Activated CD4-positive, CD25-positive, alpha-beta regulatory T cell (primary cell): ENCODE data around the gene ANKRD24.
"Not testable (repeated sequence)": the region's sequence is repeated elsewhere in the genome, so short reads cannot be mapped to it uniquely, and the experiment has no call there.

Experiments
- DNase-seq, 4 experiments: peaks; one replicate each; lab custom pipeline; 2025; lab: John Stamatoyannopoulos, UW

Gene ANKRD24

DNA sequence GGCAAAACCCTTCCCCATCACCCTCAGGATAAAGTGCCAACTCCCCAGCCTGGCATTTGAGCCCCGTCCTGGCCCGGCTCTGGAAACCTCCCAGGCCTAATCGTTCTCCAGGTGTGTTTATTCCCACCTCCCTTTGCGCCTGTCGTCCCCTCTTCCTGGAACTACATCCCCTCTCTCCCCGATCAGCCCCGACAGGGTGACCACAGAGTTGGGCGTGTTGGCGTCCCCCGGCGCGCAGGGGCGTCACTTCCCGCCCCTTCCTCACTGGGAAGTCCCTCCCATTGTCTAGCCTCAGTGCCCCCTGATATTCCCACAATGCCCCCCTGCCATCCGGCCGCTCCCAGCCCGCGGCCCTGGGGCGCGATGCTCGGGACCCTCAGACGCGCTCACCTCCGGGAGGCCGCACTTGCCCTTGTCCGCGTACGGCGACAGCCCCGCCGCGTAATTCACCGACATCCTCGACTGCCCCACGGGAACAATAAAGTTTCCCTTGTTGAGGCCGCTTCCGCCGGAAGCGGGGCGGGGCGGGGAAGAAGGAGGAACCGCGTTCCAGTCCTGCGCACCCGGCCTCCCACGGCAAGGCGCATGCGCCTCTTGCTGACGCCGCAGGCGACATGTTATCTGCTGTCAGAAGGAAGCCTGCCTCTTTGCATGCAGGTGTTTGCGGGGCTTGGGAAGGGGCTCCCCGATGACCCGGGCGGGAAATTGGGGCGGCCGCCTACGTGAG lies at the start of gene ANKRD24, which contains the start of gene SIRT6:
TSS of gene ANKRD24 (plus strand) at position 606 of the 727 bp plus-strand sequence. CDS start 3,737 bp downstream, outside the sequence.
TSS of gene SIRT6 (minus strand) at position 480 of the 727 bp plus-strand sequence. CDS start at position 456, 24 bp downstream.
- DNase-seq, result peak; percentile 85 to 94 (median 92)

- no peak for DNase-seq
These were observed 48.1 kb upstream of the ANKRD24 start for GRCh38 chr19:4134351-4134750.

GRCh38 chr19:4135386-4135785 lies 47.1 kb upstream of the ANKRD24 start:
- not testable (repeated sequence) for DNase-seq

DNA sequence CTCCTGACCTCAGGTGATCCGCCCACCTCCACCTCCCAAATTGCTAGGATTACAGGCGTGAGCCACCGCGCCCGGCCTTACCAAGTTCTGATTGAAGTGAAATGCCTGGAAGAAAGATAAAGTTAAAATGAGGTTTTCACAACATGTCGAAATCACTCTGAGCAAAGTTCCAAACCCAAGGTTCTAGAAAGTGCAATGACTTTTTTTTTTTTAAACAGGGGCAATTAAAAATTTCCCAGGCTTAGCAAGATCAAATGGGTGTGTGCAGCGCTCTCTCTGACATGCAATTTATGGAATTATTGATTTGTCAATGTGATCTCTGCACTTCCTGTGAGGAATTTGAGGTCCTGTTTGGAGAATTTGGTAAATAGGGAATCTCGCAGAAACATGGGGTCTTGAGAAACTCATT lies 45.8 kb upstream of the ANKRD24 start:
- DNase-seq, result no peak

DNA sequence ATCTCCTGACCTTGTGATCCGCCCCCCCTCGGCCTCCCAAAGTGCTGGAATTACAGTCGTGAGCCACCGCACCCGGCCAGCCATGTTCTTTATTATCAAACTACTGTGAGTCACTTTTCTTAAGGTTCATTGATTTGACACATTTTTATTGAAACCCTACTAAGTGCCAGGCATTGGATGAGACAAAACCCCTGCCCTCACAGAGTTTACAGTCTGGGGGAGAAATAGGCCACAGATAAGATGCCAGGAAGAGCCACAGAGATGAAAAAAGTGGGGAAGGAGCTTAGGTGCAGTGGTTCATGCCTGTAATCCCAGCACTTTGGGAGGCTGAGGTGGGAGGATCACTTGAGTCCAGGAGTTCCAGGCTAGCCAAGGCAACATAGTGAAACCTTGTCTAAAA lies 44.0 kb upstream of the ANKRD24 start:
- no peak for DNase-seq

GRCh38 chr19:4139614-4140236 lies 42.8 kb upstream of the ANKRD24 start:
- peak; percentile 72 to 94 (median 84) for DNase-seq

DNA sequence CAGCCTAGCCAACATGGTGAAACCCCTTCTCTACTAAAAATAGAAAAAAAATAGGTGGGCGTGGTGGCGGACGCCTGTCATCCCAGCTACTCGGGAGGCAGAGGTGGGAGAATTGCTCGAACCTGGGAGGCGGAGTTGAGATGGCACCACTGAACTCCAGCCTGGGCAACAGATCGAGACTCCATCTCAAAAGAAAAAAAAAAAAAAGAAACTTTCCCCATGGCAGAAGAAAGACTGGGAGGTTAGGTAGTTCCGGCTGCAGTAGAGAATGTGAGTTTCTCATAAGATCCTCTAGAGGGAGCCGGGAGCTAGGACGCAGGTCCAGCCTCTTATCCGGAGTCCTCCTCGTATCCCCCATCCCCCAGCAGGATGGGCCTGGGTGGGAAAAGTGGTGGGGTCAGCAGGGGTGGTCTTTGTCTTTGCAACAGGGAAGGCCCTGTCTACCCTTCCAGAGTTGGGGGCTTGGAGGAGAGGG lies 42.2 kb upstream of the ANKRD24 start:
- DNase-seq, result no peak

GRCh38 chr19:4142916-4143315 lies 39.6 kb upstream of the ANKRD24 start:
- not testable (repeated sequence) for DNase-seq

DNA sequence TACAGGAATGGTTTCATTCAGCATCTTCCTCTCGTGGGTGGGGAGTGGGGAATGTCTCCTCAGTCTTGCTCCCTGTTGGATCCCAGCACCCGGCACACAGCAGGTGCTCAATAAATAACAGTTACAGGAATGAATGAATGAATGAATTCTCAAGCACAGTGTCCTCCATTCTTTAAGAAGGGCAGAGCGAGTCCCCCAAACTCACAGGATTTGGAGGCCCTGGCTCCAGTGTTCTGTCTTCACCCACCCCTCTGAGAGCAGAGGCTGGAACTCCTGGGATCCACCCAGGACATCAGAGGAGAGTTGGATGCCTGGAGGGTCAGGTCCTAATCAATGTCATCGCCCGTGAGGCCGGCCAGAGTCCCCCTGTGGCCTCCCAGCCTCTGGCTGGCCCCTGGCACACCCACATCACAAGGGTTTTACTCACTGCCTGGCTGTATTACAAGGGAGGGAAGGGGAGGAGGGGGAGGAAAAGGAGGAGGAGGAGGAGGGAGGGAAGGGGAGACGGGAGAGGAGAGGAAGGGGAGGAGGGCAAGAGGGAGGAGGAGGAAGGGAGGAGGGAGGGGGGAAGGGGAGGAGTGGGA lies 37.7 kb upstream of the ANKRD24 start:
- no peak for DNase-seq

DNA sequence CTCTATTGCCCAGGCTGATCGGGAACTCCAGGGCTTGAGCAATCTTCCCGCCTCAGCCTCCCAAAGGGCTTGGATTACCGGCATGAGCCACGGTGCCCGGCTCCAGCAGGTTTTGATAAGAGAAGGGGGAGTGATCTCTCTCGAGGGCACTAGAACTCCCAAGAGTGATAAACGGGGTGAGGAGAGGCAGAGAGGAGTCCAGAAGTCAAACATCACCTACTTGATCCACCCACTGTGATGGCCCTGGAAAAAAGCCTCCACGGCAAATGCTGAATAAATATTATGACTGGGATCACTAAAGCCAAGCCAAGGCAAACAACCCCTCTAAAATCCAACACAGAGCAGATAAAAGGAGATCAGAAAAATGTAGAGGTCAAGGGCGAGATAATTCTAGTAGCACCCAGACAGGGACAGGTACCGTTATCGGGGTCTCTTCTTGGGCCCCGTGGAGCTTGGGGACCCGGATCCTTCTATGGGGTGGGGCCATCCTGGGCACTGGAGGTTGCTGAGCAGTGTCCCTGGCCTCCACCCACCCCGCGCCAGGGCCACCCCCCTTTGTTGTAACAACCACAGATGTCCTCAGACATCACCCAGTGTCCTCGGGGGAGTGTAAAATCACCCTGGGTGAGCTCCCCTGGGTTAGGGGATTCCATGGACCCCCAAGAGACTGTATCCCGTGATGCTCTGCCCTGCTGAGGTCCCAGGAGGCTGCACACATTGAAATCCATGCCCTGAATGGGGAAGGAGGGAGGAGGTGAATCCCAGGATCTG lies 32.8 kb upstream of the ANKRD24 start:
- DNase-seq, result no peak

- no peak for DNase-seq
These were observed 30.9 kb upstream of the ANKRD24 start for GRCh38 chr19:4151623-4152022.

GRCh38 chr19:4152241-4152998 lies 30.1 kb upstream of the ANKRD24 start:
- no peak for DNase-seq

GRCh38 chr19:4154571-4155312 lies 27.7 kb upstream of the ANKRD24 start:
- DNase-seq, result no peak

GRCh38 chr19:4157164-4157563 lies 25.3 kb upstream of the ANKRD24 start:
- DNase-seq, result no peak

- DNase-seq, result not testable (repeated sequence)
These were observed 24.5 kb upstream of the ANKRD24 start for GRCh38 chr19:4157971-4158370.

DNA sequence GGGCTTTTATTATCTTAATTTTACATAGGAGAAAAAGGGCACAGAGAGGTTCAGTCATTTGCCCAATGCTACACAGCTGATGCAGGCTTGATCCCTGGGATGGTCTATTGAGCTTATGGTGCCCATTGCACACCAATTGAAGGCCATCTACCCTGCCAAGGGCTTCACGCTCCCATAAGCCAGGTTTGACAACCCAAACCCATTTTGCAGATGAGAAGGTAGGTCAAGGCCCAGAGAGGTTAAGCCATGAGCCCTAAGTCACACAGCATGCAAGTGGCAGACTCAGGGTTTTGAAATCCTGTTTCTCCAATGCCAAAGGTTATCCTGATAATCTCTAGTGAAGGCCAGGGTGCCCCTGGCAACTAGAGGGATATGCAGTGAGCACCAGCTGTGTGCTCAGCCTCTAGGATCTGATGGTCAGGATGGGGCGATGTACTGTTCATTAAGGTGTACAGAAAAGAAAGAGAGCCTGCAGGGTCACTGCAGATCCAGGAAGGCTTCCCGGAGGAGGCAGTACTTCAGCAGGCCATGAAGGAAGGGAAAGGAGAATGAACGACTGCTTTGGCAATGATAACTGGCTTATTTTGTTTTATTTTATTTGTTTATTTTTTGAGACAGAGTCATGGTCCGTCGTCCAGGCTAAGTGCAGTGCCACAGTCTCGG lies 20.9 kb upstream of the ANKRD24 start:
- no peak for DNase-seq

DNA sequence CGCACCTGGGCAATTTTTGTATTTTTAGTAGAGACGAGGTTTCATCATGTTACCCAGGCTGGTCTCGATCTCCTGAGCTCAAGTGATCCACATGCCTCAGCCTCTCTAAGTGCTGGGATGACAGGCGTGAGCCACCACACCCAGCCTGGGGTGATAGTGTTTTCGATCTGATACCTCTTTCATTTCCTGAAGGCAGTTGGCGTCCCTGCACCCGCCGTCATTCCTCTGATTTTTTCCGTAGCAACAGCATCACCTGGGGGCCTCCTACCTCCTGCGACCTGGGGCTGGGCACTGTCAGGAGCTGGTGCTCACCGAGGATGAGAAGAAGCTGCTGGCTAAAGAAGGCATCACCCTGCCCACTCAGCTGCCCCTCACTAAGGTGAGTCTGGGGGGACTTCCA lies 18.2 kb upstream of the ANKRD24 start:
- DNase-seq, result no peak

DNA sequence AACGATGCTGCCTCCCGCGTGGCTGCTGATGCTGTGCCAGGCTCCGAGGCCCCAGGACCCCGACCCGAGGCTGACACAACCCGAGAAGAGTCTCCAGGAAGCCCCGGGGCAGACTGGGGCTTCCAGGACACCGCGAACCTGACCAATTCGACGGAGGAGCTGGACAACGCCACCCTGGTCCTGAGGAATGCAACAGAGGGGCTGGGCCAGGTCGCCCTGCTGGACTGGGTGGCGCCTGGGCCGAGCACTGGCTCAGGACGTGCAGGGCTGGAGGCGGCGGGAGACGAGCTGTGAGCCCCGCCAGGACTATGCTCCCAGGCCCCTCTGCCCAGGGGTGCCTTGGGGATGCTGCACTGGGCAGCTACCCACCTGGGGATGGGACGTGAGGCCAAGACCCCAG lies 10.8 kb upstream of the ANKRD24 start:
- no peak for DNase-seq

DNA sequence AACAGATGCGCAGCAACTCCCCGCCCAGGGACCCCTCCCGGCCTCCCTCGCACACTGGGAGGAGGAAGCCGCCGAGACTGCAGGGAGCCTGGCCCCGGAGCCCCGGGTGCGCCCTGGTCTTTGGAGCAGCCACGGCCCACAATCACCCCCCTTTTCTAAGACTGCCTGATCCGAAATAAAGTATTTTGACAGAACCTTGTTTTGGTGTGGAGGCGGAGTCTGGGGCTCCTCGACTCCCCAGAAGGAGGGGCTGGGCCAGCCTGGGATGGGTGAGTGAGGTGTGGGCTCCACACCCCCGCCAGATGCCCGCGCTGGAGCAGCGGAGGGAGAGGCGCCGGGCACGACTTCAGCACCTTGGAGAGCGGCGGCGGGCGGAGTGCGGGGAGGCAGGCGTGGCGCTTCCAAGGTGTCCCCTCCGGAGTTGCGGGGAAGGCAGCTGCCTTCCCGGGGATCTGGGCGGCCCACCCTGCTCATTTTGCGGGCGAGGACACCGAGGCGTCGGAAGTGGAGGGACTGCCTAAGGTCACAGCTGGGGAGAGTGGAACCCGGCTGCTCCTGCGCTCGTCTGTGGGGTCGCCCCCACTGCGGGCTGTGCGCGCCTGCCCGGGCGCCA lies 9.5 kb upstream of the ANKRD24 start:
- DNase-seq, result peak; percentile 42 to 56 (median 48)
